ENCODE results near the gene DYSF.
"Not testable (repeated sequence)": the region's sequence is repeated elsewhere in the genome, so short reads cannot be mapped to it uniquely, and the experiment has no call there.

DYSF gene

GRCh38 chr2:71453404-71454220 lies at the start of gene DYSF:
Gene DYSF, plus strand, starts transcription at chr2:71453561.
- DNase-seq (ENCODE audit: low spot score), result peak; percentile 80

GRCh38 chr2:71409611-71410010 lies 43.8 kb upstream of the DYSF start:
- DNase-seq (ENCODE audit: low spot score), result no peak

GRCh38 chr2:71410696-71411095 lies 42.7 kb upstream of the DYSF start:
- no peak for DNase-seq (ENCODE audit: low spot score)

GRCh38 chr2:71416866-71417265 lies 36.5 kb upstream of the DYSF start:
- DNase-seq (ENCODE audit: low spot score), result not testable (repeated sequence)

- no peak for DNase-seq (ENCODE audit: low spot score)
Measured at GRCh38 chr2:71417300-71418202, 35.8 kb upstream of the DYSF start.

- no peak for DNase-seq (ENCODE audit: low spot score)
Measured at GRCh38 chr2:71419145-71419544, 34.2 kb upstream of the DYSF start.

DNA sequence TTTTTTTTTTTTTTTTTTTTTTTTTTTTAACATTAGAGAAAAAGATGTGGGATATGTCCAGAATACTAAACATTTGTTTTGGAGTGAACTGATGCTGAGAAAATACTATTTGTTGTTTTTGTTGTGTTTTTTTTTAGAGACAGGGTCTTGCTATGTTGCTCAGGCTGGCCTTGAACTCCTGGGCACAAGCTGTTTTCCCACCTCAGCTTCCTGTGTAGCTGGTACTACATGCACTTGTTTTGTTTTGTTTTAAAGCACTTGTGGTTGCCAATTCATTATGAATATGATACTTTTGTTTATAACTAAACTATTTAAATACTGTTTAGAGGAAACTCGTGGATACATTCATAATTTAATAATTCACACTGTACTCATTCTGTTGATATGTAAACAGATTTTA lies 33.4 kb upstream of the DYSF start:
- no peak for DNase-seq (ENCODE audit: low spot score)

DNA sequence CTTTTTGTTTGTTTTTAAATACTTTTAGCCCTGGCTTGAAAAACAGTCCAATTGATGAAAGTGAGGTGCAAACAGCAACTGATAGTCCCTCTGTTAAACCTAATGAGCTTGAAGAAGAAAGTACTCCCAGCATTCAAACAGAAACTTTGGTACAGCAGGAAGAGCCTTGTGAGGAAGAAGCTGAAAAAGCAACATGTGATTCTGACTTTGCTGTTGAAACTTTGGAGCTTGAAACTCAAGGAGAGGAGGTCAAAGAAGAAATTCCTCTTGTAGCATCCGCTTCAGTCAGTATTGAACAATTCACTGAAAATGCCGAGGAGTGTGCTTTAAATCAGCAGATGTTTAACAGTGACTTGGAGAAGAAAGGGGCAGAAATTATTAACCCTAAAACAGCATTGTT lies 30.6 kb upstream of the DYSF start:
- DNase-seq (ENCODE audit: low spot score), result no peak

- no peak for DNase-seq (ENCODE audit: low spot score)
Measured at GRCh38 chr2:71423817-71424420, 29.4 kb upstream of the DYSF start.

- no peak for DNase-seq (ENCODE audit: low spot score)
Measured at GRCh38 chr2:71426721-71427120, 26.6 kb upstream of the DYSF start.

DNA sequence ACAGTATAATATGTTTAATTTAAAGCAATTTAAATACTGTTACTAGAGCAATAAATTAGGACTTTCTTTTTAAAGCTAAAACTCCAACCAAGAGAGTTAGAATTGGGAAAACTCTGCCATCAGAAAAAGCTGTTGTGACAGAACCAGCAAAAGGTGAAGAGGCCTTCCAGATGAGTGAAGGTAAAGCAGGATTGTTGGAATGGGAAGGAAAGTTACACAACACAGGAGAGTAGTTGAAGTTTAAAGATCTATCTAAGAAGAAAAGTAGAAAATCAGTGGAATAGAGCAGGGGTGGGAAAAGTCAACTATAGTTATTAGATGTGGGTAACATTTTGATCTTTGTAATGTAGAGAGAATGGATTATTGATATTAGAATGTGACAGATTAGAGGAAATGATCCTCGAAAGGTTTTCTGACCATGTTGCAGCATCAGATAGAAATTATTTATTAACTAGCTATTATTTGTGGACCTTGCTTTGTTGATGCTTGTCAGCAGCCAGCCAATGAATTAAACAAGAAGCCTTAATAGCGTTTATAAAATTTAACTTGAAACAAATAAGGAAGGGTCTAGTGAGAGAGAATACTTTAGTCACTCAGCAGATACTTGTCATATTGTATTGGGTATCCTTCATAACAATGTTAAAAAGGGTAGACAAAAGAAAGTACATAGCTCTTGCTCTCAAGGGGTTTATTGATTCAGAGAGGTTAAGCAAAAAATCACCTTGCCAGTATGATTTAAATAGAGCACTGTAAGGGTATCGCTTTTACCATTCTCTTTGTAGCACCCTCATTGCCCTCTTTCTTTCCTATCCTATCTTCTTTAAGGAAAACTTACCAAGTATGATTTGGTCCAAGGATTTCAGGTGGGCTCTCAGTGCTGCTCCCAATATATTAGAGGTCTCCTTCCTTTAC lies 24.6 kb upstream of the DYSF start:
- no peak for DNase-seq (ENCODE audit: low spot score)

- DNase-seq (ENCODE audit: low spot score), result not testable (repeated sequence)
Measured at GRCh38 chr2:71445142-71445541, 8.2 kb upstream of the DYSF start.

DNA sequence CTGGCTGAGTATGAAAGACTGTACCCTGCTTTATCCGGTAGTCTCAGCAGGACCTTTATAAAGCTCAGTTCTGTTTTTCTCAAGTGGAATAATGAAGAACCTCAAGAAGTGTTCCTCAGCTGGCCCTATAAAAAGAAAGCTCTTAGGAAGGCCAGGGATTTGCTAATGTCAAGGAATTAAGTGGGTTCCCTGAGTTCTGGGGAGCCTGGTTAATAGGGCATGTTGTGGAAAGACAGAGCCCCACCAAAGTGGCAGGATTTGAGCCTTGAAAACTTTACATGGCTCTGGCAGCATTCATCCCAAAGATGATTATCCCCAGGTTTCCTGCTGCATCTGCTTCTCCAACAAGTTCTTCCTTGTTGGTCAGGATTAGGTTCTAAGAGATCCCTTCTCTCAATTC lies 6.9 kb upstream of the DYSF start:
- no peak for DNase-seq (ENCODE audit: low spot score)

GRCh38 chr2:71449343-71449742 lies 4.0 kb upstream of the DYSF start:
- DNase-seq (ENCODE audit: low spot score), result no peak

GRCh38 chr2:71451705-71452104 lies 1.7 kb upstream of the DYSF start:
- no peak for DNase-seq (ENCODE audit: low spot score)

GRCh38 chr2:71452565-71452964 lies 796 bp upstream of the DYSF start:
- no peak for DNase-seq (ENCODE audit: low spot score)

- DNase-seq (ENCODE audit: low spot score), result no peak
Measured at GRCh38 chr2:71454221-71455010, 1.1 kb downstream of the DYSF start.

DNA sequence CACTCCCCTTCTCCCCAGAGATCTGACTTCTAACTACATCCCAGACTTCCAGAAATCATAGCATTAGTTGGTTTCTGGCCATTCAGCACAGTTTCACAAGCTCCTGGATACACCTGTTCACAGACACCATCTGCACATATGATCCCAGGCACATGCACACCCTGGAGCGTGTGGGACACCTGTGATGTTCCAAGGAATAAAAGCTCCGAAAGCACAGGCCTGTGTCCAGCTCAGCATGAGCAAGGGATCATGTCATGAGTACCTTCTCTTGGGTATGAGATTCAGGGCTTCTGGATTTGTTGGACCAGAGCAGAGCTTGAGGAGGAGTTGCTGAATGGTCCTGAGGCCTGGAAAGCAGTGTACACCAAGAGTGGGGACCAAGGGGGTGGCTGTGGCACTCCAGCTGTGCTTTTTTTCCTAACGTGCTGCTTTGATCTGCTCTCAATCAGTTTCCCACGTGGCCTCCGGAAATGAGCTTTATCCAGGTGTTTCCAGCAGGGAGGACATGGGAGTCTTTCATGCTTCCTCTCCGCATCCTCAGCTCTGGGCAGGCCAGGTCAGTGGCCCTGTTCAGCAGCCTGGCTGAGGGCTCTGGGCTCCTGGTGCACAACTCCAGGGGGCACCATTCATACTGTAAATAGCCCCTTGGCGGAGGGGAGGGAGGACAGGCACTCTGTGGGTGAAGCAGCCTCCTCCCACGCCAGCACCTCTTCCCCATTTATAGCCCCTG lies 1.8 kb downstream of the DYSF start:
- DNase-seq (ENCODE audit: low spot score), result no peak

DNA sequence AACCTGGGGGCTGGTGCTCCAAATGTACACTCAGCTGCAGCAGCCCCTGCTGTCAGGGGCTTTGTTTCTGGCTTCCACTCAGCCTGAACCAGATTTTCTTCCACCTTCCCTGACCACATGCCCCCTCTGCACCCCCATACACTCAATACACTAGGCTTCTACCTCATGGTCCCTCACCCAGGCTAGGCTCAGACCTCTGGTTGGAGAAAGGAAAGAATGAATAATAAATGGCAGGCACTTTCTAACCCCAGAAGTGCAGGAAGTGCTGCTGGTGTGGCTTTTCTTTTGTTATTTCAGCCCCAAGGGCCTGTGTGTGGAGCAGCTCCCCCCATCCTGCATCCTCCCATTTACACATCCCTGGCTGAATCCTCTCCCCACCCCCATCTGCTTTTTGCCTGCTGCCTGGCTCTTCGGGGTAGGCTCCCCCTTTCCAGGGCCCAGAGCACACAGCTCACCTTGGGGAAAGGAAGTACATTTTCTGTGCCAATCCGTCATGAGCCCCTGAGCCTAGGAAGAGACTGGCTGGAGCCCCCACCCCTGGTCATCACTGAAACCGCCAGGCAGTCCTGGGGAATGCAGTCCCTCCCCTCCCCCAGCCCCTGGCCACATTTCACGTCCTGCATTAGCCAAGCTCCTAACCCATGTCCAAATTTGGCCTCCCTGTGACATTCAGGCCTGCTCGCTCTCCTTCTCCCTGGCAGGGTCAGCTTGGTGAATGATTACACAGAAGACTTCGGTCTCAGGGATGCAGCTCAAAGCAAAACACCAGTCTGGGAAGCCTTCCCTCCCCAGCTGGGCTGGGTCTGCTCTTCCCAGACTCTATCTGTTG lies 2.6 kb downstream of the DYSF start:
- peak; percentile 64 for DNase-seq (ENCODE audit: low spot score)
